DND-41 (cell line): ENCODE data around the gene KCNH8.

Source experiments
- EZH2 ChIP-seq: IDR thresholded peaks from 3 replicates; pipeline ENCODE4 v1.6.1; 2012; ENCODE audit warnings: borderline replicate concordance, low read depth, mild to moderate bottlenecking, moderate library complexity, low read length, inconsistent platforms; ENCODE audit not compliant: severe bottlenecking
- TF ChIP-seq, protein P1 (sequence below): IDR thresholded peaks from 2 replicates; pipeline ENCODE4 v1.5.1; 2012; ENCODE audit warnings: borderline replicate concordance, low read length, moderate library complexity, mild to moderate bottlenecking; ENCODE audit not compliant: poor library complexity, severe bottlenecking; ENCODE audit errors: extremely low read depth

DNA sequence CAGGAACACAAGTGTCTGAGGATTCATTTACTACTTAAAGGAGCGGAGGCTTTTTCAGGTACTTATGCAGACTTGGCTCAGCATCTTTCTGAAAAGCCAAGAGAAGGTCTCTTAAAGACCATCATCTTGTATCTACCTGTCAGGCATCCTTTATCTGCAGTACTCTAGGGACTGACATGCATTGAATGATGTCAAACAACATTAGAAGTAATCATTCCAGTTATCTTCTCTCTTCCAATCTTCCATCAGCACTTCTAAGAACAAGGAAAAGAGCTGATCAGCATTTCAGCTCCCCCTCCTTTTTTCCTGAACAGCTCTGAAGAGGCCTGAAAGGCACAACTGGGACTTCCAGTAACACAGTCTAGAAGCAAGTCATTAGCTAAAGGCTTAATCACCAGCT lies 214.8 kb downstream of the KCNH8 start:
- TF ChIP-seq, protein P1, sequence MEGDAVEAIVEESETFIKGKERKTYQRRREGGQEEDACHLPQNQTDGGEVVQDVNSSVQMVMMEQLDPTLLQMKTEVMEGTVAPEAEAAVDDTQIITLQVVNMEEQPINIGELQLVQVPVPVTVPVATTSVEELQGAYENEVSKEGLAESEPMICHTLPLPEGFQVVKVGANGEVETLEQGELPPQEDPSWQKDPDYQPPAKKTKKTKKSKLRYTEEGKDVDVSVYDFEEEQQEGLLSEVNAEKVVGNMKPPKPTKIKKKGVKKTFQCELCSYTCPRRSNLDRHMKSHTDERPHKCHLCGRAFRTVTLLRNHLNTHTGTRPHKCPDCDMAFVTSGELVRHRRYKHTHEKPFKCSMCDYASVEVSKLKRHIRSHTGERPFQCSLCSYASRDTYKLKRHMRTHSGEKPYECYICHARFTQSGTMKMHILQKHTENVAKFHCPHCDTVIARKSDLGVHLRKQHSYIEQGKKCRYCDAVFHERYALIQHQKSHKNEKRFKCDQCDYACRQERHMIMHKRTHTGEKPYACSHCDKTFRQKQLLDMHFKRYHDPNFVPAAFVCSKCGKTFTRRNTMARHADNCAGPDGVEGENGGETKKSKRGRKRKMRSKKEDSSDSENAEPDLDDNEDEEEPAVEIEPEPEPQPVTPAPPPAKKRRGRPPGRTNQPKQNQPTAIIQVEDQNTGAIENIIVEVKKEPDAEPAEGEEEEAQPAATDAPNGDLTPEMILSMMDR = no peak
- no peak for TF ChIP-seq EZH2
